NT2/D1 (cell line): ENCODE data around the gene OR1F1.

ENCODE experiments used
- SUZ12 ChIP-seq: IDR thresholded peaks from 2 replicates; pipeline ENCODE4 v1.6.1; 2011; ENCODE audit not compliant: insufficient read length, insufficient read depth; ENCODE audit errors: extremely low read depth
- ZNF274 ChIP-seq: IDR thresholded peaks from 2 replicates; pipeline ENCODE4 v1.6.1; 2011; ENCODE audit warnings: mild to moderate bottlenecking, low read depth, low read length

DNA sequence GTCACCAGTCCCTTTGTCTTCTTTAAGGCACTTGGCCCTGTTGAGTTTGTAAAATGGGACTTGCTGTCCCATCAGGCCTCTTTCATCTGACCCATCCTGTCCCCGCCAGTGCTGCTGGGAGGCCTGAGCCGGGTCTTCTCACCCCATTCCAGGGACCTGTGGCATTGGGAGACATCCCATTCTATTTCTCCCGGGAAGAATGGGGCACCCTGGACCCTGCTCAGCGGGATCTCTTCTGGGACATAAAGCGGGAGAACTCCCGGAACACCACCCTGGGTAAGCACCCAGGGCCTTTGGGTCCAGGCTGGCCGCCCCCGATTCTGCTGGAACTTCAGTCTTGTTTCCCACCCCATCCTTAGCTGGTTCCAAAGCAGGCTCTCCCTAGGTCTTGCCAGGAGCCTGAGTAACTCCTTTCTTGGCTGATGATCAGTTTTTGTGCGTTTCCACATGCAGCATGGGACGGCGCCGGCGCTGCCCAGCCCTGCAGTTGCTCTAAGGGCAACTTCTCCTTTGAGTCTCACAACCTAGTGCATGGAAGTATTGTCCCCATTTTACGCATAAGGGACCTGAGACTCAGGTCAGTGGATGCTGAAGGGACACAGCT lies 49.1 kb upstream of the OR1F1 start:
- TF ChIP-seq ZNF274 (no peak), SUZ12 (no peak)
